Measurements from ENCODE around the gene ECHDC3.
"Not testable (repeated sequence)": the region's sequence is repeated elsewhere in the genome, so short reads cannot be mapped to it uniquely, and the experiment has no call there.

DNA sequence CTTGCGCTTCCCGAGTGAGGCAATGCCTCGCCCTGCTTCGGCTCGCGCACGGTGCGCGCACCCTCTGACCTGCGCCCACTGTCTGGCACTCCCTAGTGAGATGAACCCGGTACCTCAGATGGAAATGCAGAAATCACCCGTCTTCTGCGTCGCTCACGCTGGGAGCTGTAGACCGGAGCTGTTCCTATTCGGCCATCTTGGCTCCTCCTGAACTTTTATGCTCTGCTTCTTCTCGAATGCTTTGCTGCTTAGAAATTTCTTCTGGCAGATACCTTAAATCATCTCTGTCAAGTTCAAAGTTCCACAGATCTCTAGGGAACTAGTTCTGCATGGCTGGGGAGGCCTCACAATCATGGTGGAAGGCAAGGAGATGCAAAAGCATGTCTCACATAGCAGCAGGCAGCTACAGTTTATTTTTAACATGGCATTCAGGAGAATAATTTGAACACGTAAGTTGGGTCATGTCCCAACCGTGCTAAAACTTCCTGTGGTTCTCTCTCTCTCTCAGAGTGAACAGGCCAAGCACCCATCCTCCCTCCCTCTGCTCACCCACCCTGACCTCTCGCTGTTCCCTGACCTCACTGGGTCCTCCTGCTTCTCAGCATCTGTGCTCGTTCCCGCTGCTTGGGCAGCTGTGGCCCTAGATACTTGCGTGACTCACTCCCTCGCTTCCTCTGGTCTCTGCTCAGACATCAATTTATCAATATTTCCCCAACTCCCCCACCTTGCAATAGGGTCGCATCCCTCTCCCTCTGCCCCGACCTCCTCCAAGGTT, 4.7 kb upstream of the ECHDC3 start:
- not testable (repeated sequence) for TF ChIP-seq FOXK2 (IDR thresholded peaks at IDR 0.05); SP1 (IDR thresholded peaks at IDR 0.05); BHLHE40 (IDR thresholded peaks at IDR 0.05; ENCODE audit: borderline replicate concordance); FOXA1 (IDR thresholded peaks at IDR 0.05); SUZ12 (IDR thresholded peaks at IDR 0.05); L3MBTL2 (conservative IDR thresholded peaks at IDR 0.05); FOXM1 (IDR thresholded peaks at IDR 0.05; ENCODE audit: borderline replicate concordance); PKNOX1 (IDR thresholded peaks at IDR 0.05); CTBP1 (IDR thresholded peaks at IDR 0.05; ENCODE audit: borderline replicate concordance)
